Adrenal gland (tissue), 12 donors: ENCODE data around the gene DNAH1. TPM values are rescaled to one million over a fixed set of nuclear protein-coding genes. Genes with fewer than 3 reads are reported as not detected.
"Not testable (repeated sequence)": the region's sequence is repeated elsewhere in the genome, so short reads cannot be mapped to it uniquely, and the experiment has no call there.

Source experiments
- DNase-seq, 7 donors: peaks; one replicate each; pipeline ENCODE4 v3.0.0-alpha.2; 2019 to 2020
- H3K27ac ChIP-seq, 5 donors: fragments of 200-600 bp; sonication (generic) in 4 of 5; 1 replicate in 3 of 5; 2 replicates in 2 of 5; pipeline versions ENCODE4 v1.5.1 to v1.8.0; 2016 to 2020; ENCODE audit warnings: mild to moderate bottlenecking in 1 of 5
- H3K27me3 ChIP-seq: fragments of 200-600 bp; 2 replicates; pipeline ENCODE4 v1.8.0; 2021
- H3K36me3 ChIP-seq, 2 donors: fragments of 200-600 bp; replicated peaks in 1 of 2; 1 replicate in 1 of 2; 2 replicates in 1 of 2; pipeline versions ENCODE4 v1.5.1 to v1.8.0; 2018 to 2022
- H3K4me1 ChIP-seq, 2 donors: fragments of 200-600 bp; replicated peaks in 1 of 2; 1 replicate in 1 of 2; 2 replicates in 1 of 2; pipeline versions ENCODE4 v1.5.1 to v1.8.0; 2018 to 2021
- H3K4me3 ChIP-seq, 4 donors: fragments of 200-600 bp; sonication (generic) in 3 of 4; one replicate each; pipeline ENCODE4 v1.5.1; 2016 to 2018
- H3K9me3 ChIP-seq, 3 donors: fragments of 200-600 bp; sonication (generic) in 1 of 3; replicated peaks in 1 of 3; 1 replicate in 2 of 3; 2 replicates in 1 of 3; pipeline versions ENCODE4 v1.5.1 to v1.8.0; 2016 to 2021
- POLR2A ChIP-seq, 2 donors: fragments of 450-650 bp; IDR thresholded peaks; one replicate each; pipeline ENCODE4 v1.6.1; 2017; ENCODE audit warnings: antibody characterized with exemption in 2 of 2, mild to moderate bottlenecking in 2 of 2, moderate library complexity in 1 of 2
- WGBS, 4 donors: extraction: QIAGEN DNeasy Blood & Tissue Kit in 2 of 4; methylation state at CpG; one replicate each; pipeline versions ENCODE4 v1.1.5 to v1.1.7; 2013 to 2017; 5-methylcytosine and 5-hydroxymethylcytosine counted together
- intact Hi-C, 2 donors: fragments of 100-400 bp; cut with DNase I; formaldehyde crosslinking; loops; one replicate each; pipeline versions ENCODE4 v1.14.1 to v1.15.0; 2022 to 2023
- polyA plus RNA-seq, 3 donors: library from polyadenylated mRNA; stranded (reverse); fragments of 200-250 nt in 2 of 3; fragments of 350-450 nt in 1 of 3; fragmentation: Illumina TruSeq in 1 of 3; extraction: RNeasy Lipid Tissue Mini Kit (QIAGEN cat#74804) in 1 of 3; gene quantifications; one replicate each; pipeline ENCODE4 v1.2.3, GENCODE V29; 2013 to 2014
- total RNA-seq, 9 donors: library from RNA; depleted of rRNA in 4 of 9; stranded (reverse); fragments of >200 nt in 4 of 9; fragments of 120-200 nt in 1 of 9; fragmentation: NEBNext Ultra II Directional in 1 of 9; extraction: Animal tissue kit (Norgen Biotek cat#: 25700) in 1 of 9; gene quantifications; one replicate each; pipeline versions ENCODE4 v1.1.0 to v1.2.4, GENCODE V29; 2013 to 2023
- TF ChIP-seq, protein P1 (sequence below), 6 experiments: fragments of 450-650 bp in 4 of 6; fragments of 200-600 bp in 2 of 6; sonication (generic) in 1 of 6; IDR thresholded peaks; 1 replicate in 5 of 6; 2 replicates in 1 of 6; pipeline versions ENCODE4 v1.5.1 to v1.8.0; 2016 to 2021; ENCODE audit warnings: antibody characterized with exemption in 6 of 6, mild to moderate bottlenecking in 2 of 6, moderate library complexity in 1 of 6
- donor health status: healthy with polysubstance abuse.
- donor health status: Bipolar disorder and iron deficiency.
- donor health status: DM: yes; HTN: yes; CAD: no.
- donor health status: DM: no; HTN: no; CAD: no.
- donor health status: DM: no; HTN: no; CAD: no.
- donor health status: DM: yes; HTN: yes; CAD: no.

Gene DNAH1
- total and polyA plus RNA-seq, 12 donors: 2.1 to 24.4 (median 9.0) TPM

DNA sequence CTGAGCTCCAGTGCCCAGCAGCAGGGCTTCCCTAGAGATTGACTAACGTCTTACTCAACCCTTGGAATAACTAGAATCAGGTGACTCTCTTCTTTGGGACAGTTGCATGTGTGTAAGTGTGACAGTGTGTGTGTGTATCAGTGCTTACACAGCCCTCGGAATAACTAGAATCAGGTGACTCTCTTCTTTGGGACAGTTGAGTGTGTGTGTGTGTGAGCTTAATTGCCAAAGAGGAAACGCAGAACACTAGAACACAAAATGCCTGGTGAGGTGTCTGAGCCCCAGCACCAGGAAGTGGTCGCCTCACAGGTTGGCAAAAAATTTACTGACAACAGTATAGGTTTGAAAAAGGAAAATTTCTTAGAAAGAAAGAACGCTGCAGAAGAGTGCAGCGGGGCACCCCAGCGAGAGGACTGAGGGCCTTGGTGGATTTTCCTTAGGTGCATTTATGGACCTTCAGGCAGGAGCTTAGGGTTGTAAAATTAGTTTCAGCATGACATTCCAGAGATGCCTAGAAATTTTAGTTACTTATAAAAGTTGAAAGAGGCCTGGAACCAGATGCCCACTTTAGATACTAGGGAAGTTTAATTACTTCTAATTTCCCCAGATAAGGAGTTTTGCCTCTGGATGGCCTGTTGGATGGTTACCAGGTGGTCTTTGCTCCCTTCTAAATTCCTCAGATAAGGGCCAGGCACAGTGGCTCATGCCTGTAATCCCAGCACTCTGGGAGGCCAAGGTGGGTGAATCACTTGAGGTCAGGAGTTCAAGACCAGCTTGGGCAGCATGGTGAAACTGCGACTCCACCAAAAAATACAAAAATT is 33.9 kb upstream of the DNAH1 start:
- Histone ChIP-seq H3K27me3 (no peaks in the 10 kb centered on the region), H3K27ac (peak overlapping the region in 2 of 5 donors; percentile 5 to 7), H3K4me1 (peaks cover 16 to 39% of the 10 kb centered on the region in 2 donors), H3K4me3 (no peak overlapping the region), H3K9me3 (no peaks in the 10 kb centered on the region), H3K36me3 (no peaks in the 10 kb centered on the region)
- DNase-seq: peak in 2 of 7 donors; percentile 3 to 10
- intact Hi-C loops: no loop called here
- 63 to 71% (median 70%) methylated on average over 8 of the region's 8 CpGs for WGBS, 4 donors
- TF ChIP-seq, protein P1, sequence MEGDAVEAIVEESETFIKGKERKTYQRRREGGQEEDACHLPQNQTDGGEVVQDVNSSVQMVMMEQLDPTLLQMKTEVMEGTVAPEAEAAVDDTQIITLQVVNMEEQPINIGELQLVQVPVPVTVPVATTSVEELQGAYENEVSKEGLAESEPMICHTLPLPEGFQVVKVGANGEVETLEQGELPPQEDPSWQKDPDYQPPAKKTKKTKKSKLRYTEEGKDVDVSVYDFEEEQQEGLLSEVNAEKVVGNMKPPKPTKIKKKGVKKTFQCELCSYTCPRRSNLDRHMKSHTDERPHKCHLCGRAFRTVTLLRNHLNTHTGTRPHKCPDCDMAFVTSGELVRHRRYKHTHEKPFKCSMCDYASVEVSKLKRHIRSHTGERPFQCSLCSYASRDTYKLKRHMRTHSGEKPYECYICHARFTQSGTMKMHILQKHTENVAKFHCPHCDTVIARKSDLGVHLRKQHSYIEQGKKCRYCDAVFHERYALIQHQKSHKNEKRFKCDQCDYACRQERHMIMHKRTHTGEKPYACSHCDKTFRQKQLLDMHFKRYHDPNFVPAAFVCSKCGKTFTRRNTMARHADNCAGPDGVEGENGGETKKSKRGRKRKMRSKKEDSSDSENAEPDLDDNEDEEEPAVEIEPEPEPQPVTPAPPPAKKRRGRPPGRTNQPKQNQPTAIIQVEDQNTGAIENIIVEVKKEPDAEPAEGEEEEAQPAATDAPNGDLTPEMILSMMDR (IDR thresholded peaks at IDR 0.05): no peak
- TF ChIP-seq POLR2A (IDR thresholded peaks at IDR 0.05): no peak

DNA sequence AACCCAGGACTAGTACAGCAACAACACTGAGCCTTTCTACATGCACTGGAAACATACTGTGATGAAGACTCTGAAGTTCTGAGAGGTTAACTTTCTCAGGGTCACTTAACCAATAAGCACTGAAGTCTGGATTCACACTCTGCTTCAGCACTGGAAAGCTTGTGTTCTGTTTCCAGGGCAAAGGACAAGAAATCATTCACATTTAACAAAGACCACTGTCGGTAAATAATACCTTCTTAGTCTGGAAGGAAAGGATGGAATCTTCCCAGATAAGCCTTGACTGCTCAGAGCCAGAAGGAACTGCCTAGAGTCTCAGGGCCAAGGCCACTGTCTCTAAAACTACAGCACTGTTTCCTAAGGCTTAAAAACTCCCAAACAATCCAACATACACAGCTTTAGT is 32.8 kb upstream of the DNAH1 start:
- peak overlapping the region in 4 of 5 donors; percentile 3 to 63 (median 54) for H3K27ac ChIP-seq
- TF ChIP-seq, protein P1 (IDR thresholded peaks at IDR 0.05): no peak
- intact Hi-C loops: no loop called here

DNA sequence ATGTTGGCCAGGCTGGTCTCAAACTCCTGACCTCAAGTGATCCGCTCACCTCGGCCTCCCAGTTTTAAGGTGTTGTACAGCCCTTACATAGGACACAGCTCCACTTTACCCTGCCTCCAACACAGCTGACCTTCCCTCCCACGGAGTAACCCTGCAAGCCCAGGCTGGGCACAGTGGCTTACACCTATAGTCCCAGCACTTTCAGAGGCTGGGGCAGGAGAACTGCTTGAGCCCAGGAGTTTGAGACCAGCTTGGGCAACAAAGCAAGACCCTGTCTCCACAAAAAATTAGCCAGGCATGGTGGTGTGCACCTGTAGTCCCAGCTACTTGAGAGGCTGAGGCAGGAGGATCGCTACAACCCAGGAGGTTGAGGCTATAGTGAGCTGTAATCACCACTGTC is 32.1 kb upstream of the DNAH1 start:
- intact Hi-C loops: not testable (repeated sequence)

More for the DNA sequence above, 32.8 kb upstream of the DNAH1 start:
- DNase-seq: peak in 2 of 7 donors; percentile 11
- no peaks in the 10 kb centered on the region for H3K9me3 ChIP-seq
- WGBS, 4 donors: 6 to 36% (median 20%) methylated on average over 1 of the region's 1 CpG
- no peak overlapping the region for H3K4me3 ChIP-seq
- no peaks in the 10 kb centered on the region for H3K36me3 ChIP-seq
- H3K4me1 ChIP-seq: peaks cover 16 to 41% of the 10 kb centered on the region in 2 donors
- no peaks in the 10 kb centered on the region for H3K27me3 ChIP-seq

DNA sequence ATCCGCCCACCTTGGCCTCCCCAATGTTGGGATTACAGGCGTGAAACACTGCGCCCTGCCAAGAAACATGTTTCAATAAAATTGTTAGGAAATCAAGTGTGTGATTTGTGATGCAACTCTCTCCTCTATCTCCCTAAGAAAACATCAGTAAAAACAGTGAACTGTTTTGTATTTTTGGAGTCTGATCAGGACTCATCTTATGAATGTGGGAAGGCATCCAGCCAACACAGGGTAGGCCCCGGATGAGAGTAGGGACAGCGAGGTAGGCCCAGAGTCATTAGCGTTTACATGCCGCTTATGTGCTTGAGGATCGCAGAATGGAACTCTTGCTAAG is 29.4 kb upstream of the DNAH1 start:
- Histone ChIP-seq H3K9me3 (no peaks in the 10 kb centered on the region), H3K4me3 (peak overlapping the region in 2 of 4 donors; percentile 84 to 92), H3K27me3 (no peaks in the 10 kb centered on the region), H3K27ac (peak overlapping the region; percentile 99 to 100 (median 99)), H3K36me3 (peaks cover 0 to 5% of the 10 kb centered on the region in 2 donors), H3K4me1 (peaks cover 10 to 38% of the 10 kb centered on the region in 2 donors)
- TF ChIP-seq, protein P1 (IDR thresholded peaks at IDR 0.05): no peak
- no peak for TF ChIP-seq POLR2A (IDR thresholded peaks at IDR 0.05)
- peak in 3 of 7 donors; percentile 24 to 51 (median 42) for DNase-seq
- intact Hi-C loops: no loop called here
- WGBS, 4 donors: 72 to 74% (median 72%) methylated on average over 8 of the region's 8 CpGs

More for the DNA sequence above, 32.1 kb upstream of the DNAH1 start:
- WGBS, 4 donors: 71 to 80% (median 74%) methylated on average over 4 of the region's 4 CpGs
- H3K4me3 ChIP-seq, H3K9me3 ChIP-seq, H3K27me3 ChIP-seq, H3K36me3 ChIP-seq: not testable (repeated sequence)
- peaks cover 16 to 45% of the 10 kb centered on the region in 2 donors for H3K4me1 ChIP-seq
- peak overlapping the region in 4 of 5 donors; percentile 19 to 63 (median 38) for H3K27ac ChIP-seq
- peak in 3 of 7 donors; percentile 5 to 47 (median 14) for DNase-seq
